SK-N-SH (cell line): ENCODE results near the gene WIZ.

ENCODE experiments used
- EP300 ChIP-seq, 2 experiments: IDR thresholded peaks; 2 replicates each; pipeline versions ENCODE4 v1.4.0 to v1.6.1; 2012; ENCODE audit warnings: borderline replicate concordance in 1 of 2, low read depth in 1 of 2, low read length in 1 of 2
- GABPA ChIP-seq: IDR thresholded peaks from 2 replicates; pipeline ENCODE4 v1.4.0; 2012; ENCODE audit warnings: low read depth, mild to moderate bottlenecking
- POLR2AphosphoS5 ChIP-seq: IDR thresholded peaks from 2 replicates; pipeline ENCODE4 v1.6.1; 2012; ENCODE audit warnings: low read depth, low read length
- RAD21 ChIP-seq: IDR thresholded peaks from 2 replicates; pipeline ENCODE4 v1.6.1; 2012; ENCODE audit warnings: mild to moderate bottlenecking, low read length
- RXRA ChIP-seq: IDR thresholded peaks from 2 replicates; pipeline ENCODE4 v1.4.0; 2012; ENCODE audit warnings: low read depth, mild to moderate bottlenecking, borderline replicate concordance
- SMC3 ChIP-seq: IDR thresholded peaks from 2 replicates; pipeline ENCODE4 v1.6.1; 2012; ENCODE audit warnings: low read depth, low read length, improper control_type of control experiment
- YY1 ChIP-seq: IDR thresholded peaks from 2 replicates; pipeline ENCODE4 v1.4.0; 2012; ENCODE audit warnings: low read depth, mild to moderate bottlenecking
- TF ChIP-seq, protein P1 (sequence below): fragments of 200-600 bp; sonication (generic); IDR thresholded peaks from 2 replicates; pipeline ENCODE4 v1.6.1; 2017; ENCODE audit warnings: antibody characterized with exemption, mild to moderate bottlenecking, moderate library complexity
- TF ChIP-seq, protein P2 (sequence below): fragments of 150-350 bp; IDR thresholded peaks from 2 replicates; pipeline ENCODE4 v1.6.1; 2017; ENCODE audit warnings: antibody characterized with exemption, low read length, low read depth, borderline replicate concordance

DNA sequence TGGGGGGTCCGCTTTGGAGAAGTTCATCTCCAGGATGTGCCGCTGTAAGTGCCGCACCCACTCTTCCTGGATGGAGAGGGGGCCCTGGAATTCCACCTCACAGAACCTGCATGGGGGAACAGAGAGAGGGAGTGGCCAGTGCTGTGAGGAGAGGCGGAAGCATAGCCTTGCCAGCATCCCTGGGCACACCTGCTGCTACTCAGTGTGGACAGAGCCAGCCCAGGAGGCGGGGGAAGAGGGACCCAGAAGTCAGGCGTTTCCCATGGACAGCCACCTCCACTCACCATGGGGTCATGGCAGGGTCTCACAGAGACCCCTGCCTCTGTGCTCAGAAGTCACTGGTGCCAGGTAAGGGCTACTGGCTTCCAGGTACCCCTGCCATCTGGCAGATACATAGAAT is 26.6 kb downstream of the WIZ start:
- TF ChIP-seq GABPA, result no peak
- TF ChIP-seq RXRA, result no peak
- TF ChIP-seq SMC3, result no peak
- TF ChIP-seq, protein P1, sequence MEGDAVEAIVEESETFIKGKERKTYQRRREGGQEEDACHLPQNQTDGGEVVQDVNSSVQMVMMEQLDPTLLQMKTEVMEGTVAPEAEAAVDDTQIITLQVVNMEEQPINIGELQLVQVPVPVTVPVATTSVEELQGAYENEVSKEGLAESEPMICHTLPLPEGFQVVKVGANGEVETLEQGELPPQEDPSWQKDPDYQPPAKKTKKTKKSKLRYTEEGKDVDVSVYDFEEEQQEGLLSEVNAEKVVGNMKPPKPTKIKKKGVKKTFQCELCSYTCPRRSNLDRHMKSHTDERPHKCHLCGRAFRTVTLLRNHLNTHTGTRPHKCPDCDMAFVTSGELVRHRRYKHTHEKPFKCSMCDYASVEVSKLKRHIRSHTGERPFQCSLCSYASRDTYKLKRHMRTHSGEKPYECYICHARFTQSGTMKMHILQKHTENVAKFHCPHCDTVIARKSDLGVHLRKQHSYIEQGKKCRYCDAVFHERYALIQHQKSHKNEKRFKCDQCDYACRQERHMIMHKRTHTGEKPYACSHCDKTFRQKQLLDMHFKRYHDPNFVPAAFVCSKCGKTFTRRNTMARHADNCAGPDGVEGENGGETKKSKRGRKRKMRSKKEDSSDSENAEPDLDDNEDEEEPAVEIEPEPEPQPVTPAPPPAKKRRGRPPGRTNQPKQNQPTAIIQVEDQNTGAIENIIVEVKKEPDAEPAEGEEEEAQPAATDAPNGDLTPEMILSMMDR, result no peak
- TF ChIP-seq, protein P2, sequence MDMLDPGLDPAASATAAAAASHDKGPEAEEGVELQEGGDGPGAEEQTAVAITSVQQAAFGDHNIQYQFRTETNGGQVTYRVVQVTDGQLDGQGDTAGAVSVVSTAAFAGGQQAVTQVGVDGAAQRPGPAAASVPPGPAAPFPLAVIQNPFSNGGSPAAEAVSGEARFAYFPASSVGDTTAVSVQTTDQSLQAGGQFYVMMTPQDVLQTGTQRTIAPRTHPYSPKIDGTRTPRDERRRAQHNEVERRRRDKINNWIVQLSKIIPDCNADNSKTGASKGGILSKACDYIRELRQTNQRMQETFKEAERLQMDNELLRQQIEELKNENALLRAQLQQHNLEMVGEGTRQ, result no peak
- TF ChIP-seq POLR2AphosphoS5, result no peak
- TF ChIP-seq EP300 (IDR thresholded peaks at IDR 0.05; ENCODE audit: borderline replicate concordance in 1 of 2, low read depth in 1 of 2, low read length in 1 of 2), result no peak
- TF ChIP-seq RAD21, result no peak
- no peak for TF ChIP-seq YY1
